ENCODE measurements around the gene LTF.
"Not testable (repeated sequence)": the region's sequence is repeated elsewhere in the genome, so short reads cannot be mapped to it uniquely, and the experiment has no call there.

Gene LTF

DNA sequence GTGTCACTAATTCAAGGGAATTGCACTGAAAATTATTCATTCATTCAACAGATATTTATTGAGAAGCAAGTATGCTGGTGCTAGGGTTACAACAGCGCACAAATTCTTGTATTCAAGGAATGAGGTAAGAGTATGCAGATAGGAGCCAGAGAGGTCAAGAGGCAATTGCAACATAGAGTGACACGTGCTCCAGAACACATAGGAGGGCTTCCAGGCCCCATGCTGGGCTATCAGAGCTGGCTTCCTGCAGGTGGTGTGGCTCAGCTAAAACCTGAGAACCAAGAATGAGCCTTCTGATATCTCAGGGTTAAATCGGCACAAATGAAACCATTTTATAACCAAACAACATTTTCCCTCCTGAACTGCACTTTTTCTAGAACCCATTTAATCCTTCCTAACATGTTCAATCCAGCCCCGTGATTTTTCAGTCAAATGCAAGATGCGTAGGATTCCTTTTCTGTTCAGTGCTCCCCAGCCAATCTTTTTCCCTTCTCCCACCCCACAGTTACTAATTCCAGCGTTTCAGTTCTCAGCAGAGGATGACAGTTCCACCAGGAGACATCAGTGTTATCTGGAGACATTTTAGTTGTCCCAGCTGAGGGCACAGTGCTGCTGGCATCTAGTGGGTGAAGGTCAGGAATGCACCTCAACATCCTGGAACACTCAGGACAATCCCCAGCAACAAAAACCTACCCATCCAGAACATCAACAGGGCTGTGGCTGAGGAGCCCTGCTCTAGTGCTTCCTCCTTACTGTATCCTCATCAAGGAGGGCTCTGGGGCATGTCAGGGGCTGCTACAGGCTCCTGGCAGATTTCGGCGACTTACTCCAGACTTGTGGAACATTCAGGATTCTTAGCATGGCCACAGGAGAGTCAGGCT, 70.9 kb downstream of the LTF start:
- DNase-seq (ENCODE audit: low spot score), result no peak

GRCh38 chr3:46393011-46393410, 71.7 kb downstream of the LTF start:
- DNase-seq (ENCODE audit: low spot score), result no peak

DNA sequence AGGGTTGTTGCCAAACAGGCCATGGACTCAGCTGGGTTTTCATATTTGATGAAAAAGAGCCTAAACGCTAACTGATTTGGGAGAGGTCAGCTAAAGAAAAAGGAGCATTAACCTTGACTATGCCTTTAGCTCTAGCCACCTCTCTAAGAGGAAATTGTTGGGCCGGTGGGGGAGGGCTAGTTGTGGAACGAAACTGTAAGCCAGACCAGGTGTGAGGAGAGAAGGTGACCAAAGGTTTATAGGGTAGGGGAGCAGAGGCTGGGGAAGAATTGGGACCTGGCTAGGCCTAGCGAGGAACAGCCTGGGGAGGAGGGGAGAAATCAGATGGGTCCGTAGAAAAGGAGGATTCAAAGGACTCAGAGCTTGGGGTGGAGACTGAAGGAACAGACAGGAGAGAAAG, 73.2 kb downstream of the LTF start:
- not testable (repeated sequence) for DNase-seq (ENCODE audit: low spot score)

DNA sequence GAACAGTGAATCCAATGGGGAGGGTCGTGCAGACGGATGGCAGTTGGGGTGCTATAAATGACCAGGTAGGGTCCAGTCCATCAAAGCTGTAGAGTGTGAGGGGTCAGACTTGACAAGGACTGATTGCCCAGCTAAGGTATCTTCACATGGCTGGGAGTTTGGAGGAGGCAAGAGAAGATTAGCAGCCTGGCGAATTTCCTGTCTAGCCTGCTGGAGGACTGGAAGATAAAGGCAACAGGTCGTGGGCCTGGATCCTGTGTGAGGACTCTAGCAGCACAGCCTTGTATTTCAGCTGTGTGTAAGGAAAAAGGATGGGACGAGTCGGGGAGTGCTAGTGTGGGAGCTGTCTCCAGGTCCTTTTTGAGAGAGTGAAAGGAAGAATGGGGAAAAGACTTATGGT, 75.4 kb downstream of the LTF start:
- no peak for DNase-seq (ENCODE audit: low spot score)

DNA sequence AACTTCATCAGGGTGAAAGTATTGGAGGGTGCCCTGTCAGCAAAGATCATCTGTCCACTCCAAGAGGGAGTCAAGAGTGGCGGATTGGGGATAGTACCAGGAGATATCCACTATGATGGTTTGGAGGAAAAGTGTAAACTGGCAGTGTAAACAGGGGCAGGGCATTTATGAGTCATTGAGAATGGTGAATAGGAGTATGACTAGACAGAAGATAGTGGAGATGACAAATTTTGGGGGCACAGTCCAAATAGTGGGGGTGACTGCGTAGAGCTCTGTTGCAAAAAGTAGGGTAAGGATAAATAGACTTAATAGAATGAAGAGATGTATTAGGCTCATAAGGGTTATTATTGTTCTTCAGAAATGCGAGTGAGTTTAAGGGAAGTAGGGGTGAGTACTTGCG, 75.9 kb downstream of the LTF start:
- DNase-seq (ENCODE audit: low spot score), result not testable (repeated sequence)

GRCh38 chr3:46386205-46386604, 78.5 kb downstream of the LTF start:
- DNase-seq (ENCODE audit: low spot score), result peak; percentile 40

Measured in COLO829 (cell line).